Pancreas (tissue), 10 donors: ENCODE data around the gene ATG9A. TPM values are rescaled to one million over a fixed set of nuclear protein-coding genes. Genes with fewer than 3 reads are reported as not detected.
A peak's percentile ranks its signal among the peaks of the same experiment; 100 is the strongest.

Source experiments
- ATAC-seq, 4 donors: fragments of 200-7000 bp; cut with Tn5 transposase; one replicate each; pipeline versions ENCODE4 v1.8.0 to v1.9.1; 2020; ENCODE audit warnings: mild to moderate bottlenecking in 4 of 4, moderate library complexity in 4 of 4
- DNase-seq, 6 donors: peaks; one replicate each; pipeline ENCODE4 v3.0.0-alpha.2; 2020
- FAIRE-seq: peaks from 2 replicates; lab custom pipeline; 2012; peaks lifted over from hg19 to GRCh38; lab: Jason Lieb, UNC
- H3K27ac ChIP-seq, 4 donors: fragments of 200-600 bp; sonication (generic); 1 replicate in 3 of 4; 2 replicates in 1 of 4; pipeline versions ENCODE4 v1.5.0 to v1.8.0; 2020
- H3K27me3 ChIP-seq, 4 donors: fragments of 200-600 bp; one replicate each; pipeline ENCODE4 v1.8.0; 2021
- H3K36me3 ChIP-seq, 3 donors: fragments of 200-600 bp; sonication (generic) in 1 of 3; one replicate each; pipeline versions ENCODE4 v1.5.0 to v1.8.0; 2020 to 2021
- H3K4me1 ChIP-seq, 3 donors: fragments of 200-600 bp; one replicate each; pipeline ENCODE4 v1.8.0; 2021
- H3K4me3 ChIP-seq, 4 donors: fragments of 200-600 bp; sonication (generic) in 2 of 4; one replicate each; pipeline versions ENCODE4 v1.5.0 to v1.8.0; 2020 to 2021
- H3K9me3 ChIP-seq, 4 donors: fragments of 200-600 bp; one replicate each; pipeline ENCODE4 v1.8.0; 2021
- WGBS, 2 donors: extraction: QIAGEN DNeasy Blood & Tissue Kit; methylation state at CpG; one replicate each; pipeline ENCODE4 v1.1.7; 2013; 5-methylcytosine and 5-hydroxymethylcytosine counted together
- intact Hi-C, 3 donors: fragments of 100-400 bp; cut with DNase I; formaldehyde crosslinking; loops; one replicate each; pipeline versions ENCODE4 v1.11.1 to v1.14.2; 2022
- polyA plus RNA-seq, 2 donors: library from polyadenylated mRNA; stranded (reverse); fragments of 200-250 nt; gene quantifications; one replicate each; pipeline ENCODE4 v1.2.3, GENCODE V29; 2013
- total RNA-seq, 6 donors: library from RNA; stranded (reverse); fragmentation: NEBNext Ultra II Directional in 4 of 6; extraction: Animal tissue kit (Norgen Biotek cat#: 25700) in 4 of 6; gene quantifications; one replicate each; pipeline versions ENCODE4 v1.2.1 to v1.2.4, GENCODE V29; 2021 to 2023
- TF ChIP-seq, protein P1 (sequence below), 4 donors: fragments of 200-600 bp; sonication (generic) in 3 of 4; IDR thresholded peaks; one replicate each; pipeline versions ENCODE4 v1.5.0 to v1.8.0; 2021; ENCODE audit warnings: antibody characterized with exemption in 4 of 4
- donor health status: healthy with polysubstance abuse.
- donor health status: DM: no; HTN: no; CAD: no; lungs with moderate emphysema.
- donor health status: DM: no; HTN: no; CAD: no.
- donor health status: control.
- donor health status: control.
- donor health status: Bipolar disorder and iron deficiency.
- donor health status: DM: yes; HTN: yes; CAD: no.
- donor health status: DM: no; HTN: no; CAD: no.
- donor health status: DM: no; HTN: no; CAD: no.
- donor health status: DM: yes; HTN: yes; CAD: no.

The ATG9A gene
- total and polyA plus RNA-seq, 8 donors = 12.1 to 25.5 (median 18.5) TPM

- intact Hi-C loops = no loop called here
- FAIRE-seq (no peak), DNase-seq (peak in 1 of 6 donors; percentile 12), ATAC-seq (no peak)
- Histone ChIP-seq H3K27me3 (no peaks in the 10 kb centered on the region), H3K36me3 (peaks cover 0 to 36% (median 15%) of the 10 kb centered on the region in 3 donors), H3K27ac (no peak overlapping the region), H3K4me3 (no peak overlapping the region), H3K4me1 (peaks cover 8 to 11% (median 11%) of the 10 kb centered on the region in 3 donors), H3K9me3 (no peaks in the 10 kb centered on the region)
- 87 to 89% methylated on average over 6 of the region's 6 CpGs for WGBS, 2 donors
- TF ChIP-seq, protein P1, sequence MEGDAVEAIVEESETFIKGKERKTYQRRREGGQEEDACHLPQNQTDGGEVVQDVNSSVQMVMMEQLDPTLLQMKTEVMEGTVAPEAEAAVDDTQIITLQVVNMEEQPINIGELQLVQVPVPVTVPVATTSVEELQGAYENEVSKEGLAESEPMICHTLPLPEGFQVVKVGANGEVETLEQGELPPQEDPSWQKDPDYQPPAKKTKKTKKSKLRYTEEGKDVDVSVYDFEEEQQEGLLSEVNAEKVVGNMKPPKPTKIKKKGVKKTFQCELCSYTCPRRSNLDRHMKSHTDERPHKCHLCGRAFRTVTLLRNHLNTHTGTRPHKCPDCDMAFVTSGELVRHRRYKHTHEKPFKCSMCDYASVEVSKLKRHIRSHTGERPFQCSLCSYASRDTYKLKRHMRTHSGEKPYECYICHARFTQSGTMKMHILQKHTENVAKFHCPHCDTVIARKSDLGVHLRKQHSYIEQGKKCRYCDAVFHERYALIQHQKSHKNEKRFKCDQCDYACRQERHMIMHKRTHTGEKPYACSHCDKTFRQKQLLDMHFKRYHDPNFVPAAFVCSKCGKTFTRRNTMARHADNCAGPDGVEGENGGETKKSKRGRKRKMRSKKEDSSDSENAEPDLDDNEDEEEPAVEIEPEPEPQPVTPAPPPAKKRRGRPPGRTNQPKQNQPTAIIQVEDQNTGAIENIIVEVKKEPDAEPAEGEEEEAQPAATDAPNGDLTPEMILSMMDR (IDR thresholded peaks at IDR 0.05) = no peak
These were observed 46.2 kb downstream of the ATG9A start for GRCh38 chr2:219183151-219183772.

GRCh38 chr2:219182331-219183150 is 46.9 kb downstream of the ATG9A start:
- H3K4me1 ChIP-seq = peaks cover 8 to 11% (median 11%) of the 10 kb centered on the region in 3 donors
- ATAC-seq (no peak), DNase-seq (peak in 2 of 6 donors; percentile 14 to 64), FAIRE-seq (no peak)
- no peak overlapping the region for H3K27ac ChIP-seq
- no peak overlapping the region for H3K4me3 ChIP-seq
- H3K27me3 ChIP-seq = no peaks in the 10 kb centered on the region
- TF ChIP-seq, protein P1 (IDR thresholded peaks at IDR 0.05) = no peak
- H3K9me3 ChIP-seq = no peaks in the 10 kb centered on the region
- H3K36me3 ChIP-seq = peaks cover 0 to 36% (median 15%) of the 10 kb centered on the region in 3 donors
- intact Hi-C loops = no loop called here
- 84 to 86% methylated on average over 8 of the region's 8 CpGs for WGBS, 2 donors

DNA sequence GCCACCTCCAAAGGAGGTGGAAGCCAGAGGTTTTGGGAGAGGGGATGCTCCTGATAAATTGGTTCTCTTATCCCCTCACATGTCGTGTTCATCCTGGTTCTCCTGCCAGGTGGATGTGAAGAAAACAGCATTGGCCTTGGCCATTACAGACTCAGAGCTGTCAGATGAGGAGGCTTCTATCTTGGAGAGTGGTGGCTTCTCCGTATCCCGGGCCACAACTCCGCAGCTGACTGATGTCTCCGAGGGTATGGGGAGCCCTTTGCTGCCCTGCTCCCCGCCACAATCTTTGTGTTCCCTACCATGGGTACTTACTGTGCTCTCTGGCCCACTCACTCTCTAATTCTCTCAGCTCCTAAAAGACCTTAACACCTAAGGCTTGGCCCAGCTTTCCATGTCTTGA is 47.9 kb downstream of the ATG9A start:
- Histone ChIP-seq H3K36me3 (peaks cover 0 to 36% (median 15%) of the 10 kb centered on the region in 3 donors), H3K4me1 (peaks cover 8 to 11% (median 11%) of the 10 kb centered on the region in 3 donors), H3K4me3 (no peak overlapping the region), H3K27ac (no peak overlapping the region), H3K27me3 (no peaks in the 10 kb centered on the region), H3K9me3 (no peaks in the 10 kb centered on the region)
- no peak for ATAC-seq
- WGBS, 2 donors = 90 to 98% methylated on average over 6 of the region's 6 CpGs
- peak in 1 of 6 donors; percentile 5 for DNase-seq
- TF ChIP-seq, protein P1 (IDR thresholded peaks at IDR 0.05) = no peak
- intact Hi-C loops = no loop called here
- no peak for FAIRE-seq

- no peak for FAIRE-seq
- DNase-seq = no peak
- Histone ChIP-seq H3K27ac (no peak overlapping the region), H3K9me3 (no peaks in the 10 kb centered on the region), H3K4me3 (no peak overlapping the region), H3K27me3 (no peaks in the 10 kb centered on the region), H3K4me1 (peaks cover 9 to 11% (median 11%) of the 10 kb centered on the region in 3 donors), H3K36me3 (peaks cover 0 to 36% (median 15%) of the 10 kb centered on the region in 3 donors)
- ATAC-seq = no peak
- intact Hi-C loops = no loop called here
- WGBS, 2 donors = 87 to 94% methylated on average over 5 of the region's 5 CpGs
- TF ChIP-seq, protein P1 (IDR thresholded peaks at IDR 0.05) = no peak
These were observed 48.5 kb downstream of the ATG9A start for GRCh38 chr2:219180961-219181360.
